Activated CD4-positive, alpha-beta T cell treated with anti-CD3 and anti-CD28 coated beads, Interleukin-2, Interleukin-4, amounts not matched to agents 100 ng/mL and 50 ng/mL, durations not matched to agents 16 hours and 8 hours (primary cell): ENCODE data around the gene OTULIN.
A peak's percentile ranks its signal among the peaks of the same experiment; 100 is the strongest.

Experiments used
- DNase-seq: peaks from one replicate; pipeline ENCODE4 v3.0.0-alpha.2; 2020; ENCODE audit warnings: low spot score

The OTULIN gene

DNA sequence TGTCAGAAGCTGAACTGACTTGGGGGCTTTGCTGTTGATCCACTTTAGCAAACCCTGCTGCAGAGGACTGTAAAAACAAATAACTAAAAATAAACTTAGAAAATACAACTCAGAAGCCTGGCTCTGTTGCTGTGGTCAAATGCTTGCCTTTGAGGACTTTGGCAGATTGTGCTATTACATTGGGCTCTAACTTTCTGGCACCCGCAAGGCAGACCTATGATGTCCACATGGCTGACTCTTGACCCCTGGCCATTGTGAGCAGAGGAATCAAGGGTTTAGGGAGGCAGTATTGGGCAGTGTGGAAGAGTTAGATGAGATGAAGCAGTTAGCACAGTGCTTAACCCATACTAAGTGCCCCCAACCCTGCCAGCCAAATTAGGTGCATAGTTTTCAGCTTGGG, 34.0 kb downstream of the OTULIN start:
- no peak for DNase-seq

DNA sequence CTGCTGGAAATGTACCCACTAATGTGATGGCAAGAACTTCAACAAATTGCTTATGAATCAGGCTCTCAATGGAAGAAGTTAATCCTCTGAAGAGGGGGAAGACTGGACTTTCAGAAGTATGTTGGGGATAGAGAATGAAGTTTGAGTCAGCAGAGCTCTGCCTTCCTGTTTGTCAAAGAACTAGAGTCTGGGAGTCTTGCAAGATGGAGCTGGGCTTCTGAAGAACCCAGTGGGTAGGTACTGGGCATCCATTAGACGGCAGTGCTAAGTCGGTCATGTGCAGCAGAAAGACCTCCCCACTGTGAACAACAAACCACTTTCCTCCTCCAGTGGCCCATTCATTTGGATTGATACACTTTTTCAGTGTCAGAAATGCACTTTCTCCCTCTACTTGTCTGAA, 34.6 kb downstream of the OTULIN start:
- no peak for DNase-seq

DNA sequence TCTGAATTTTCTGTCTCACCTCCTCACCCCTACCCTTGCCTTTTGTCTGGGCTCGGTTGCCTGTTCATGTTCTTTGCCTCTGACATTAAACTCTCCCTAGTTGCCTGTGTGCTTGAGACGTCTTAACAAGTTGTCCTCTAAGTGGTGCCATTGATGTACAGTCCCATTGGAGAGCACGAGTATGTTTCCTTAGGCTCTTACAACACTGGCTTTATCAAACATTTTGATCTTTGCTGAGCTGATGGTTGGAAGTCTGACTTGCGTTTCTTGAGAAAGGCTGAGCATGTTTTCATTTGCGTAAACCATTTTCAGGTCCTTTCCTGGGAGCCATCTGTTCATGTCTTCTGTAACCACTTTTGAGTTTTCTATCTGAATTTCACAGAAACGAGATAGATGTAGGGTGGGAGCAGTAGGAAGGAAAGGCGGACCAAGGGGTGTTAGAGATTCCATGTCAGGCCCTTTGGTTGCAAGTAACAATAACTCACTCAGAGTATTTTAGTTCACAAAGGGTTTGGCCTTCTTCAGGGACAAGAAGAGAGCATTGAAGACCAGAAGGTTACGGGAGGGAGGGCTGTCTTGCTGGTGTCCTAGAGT, 35.4 kb downstream of the OTULIN start:
- no peak for DNase-seq

DNA sequence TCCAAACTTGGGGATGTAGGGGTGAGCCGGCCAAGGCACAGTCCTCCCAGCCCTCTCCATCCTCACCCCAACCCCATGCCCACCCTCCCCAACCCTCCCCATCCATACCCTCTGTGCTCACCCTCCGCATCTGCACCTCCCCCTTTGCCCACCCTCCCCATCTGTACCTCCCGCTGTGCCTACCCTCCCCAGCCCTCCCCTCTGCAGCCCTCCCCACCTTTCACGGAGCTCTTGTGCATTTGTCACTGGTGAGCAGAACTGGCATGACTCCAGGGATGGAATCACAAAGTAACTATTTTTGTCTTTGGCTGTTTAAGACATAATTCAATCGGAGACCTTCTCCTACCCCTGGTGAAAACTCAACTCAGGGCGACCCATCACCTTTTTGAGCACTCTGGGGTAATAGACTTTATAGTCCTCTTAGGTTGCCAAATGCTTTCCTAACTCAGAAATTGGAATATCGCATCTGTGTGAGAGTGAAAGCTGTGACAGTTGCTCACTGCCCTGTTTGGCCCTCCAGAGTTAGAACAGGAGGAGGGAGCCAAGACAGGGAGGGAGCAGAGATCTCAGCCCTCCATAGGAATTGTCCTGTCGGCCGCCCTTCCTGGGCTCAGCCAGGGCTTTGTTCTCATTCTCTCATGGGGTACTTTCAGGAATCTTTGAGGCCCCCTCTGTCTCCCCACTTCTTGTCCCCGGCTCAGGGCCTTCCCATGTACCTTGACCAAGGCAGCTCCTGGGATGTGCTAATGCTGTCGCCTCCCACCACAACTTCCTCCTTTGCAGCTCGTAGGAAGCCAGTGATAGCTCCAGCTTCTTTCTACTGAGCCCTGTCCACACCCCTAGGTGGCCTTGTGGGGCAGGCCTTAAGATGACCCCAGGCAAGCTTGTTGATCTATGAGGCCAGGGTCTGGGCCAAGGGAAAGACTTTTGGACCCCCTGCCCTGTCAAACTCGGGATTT, 36.2 kb downstream of the OTULIN start:
- no peak for DNase-seq

DNA sequence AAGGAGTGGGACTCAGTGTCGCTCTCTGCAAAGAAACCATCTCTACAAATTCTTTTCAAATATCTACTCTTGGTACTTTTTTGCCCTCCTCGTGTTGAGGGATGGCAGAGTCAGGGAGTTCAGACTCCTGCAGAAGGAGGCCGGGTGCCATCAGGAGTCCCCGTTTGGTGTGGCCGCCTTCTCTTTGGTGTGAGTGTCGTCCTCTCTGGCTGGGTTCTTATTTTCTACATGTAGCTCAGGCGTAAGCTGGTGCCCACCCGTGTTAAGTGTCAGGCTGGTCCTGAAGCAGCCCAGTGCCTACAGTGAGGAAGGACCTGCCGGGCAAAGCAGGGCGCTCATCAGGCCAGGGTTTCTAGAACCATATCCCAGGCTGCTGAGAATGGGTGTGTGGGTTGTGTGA, 37.0 kb downstream of the OTULIN start:
- DNase-seq: no peak

DNA sequence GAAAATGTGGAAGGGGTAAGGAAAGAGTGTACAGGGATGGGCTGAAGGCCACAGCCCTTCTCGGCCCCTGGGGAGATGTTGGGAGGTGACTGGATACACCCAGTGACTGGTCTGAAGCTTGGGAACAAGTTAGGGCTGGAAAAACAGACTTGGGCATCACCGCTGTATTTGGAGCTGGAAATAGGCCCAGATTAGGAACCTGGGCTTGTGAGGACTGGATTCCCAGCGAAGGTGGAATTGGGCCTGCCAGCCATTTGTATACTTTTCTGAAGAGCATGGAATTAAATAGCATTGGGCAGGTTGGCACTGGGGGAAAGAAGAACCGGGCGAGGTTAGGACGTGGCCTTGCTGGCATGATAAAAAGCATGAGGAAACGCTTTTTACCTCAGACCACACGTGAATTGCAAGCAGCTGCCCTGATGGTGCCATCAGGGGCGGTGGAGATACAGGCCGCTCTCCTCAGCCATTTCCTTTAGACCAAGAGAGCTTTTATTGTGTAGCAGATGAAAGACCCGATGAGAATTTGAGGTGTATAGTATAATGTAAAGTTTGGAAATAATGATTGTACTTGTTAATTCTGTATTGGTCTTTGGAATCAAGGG, 37.8 kb downstream of the OTULIN start:
- no peak for DNase-seq

DNA sequence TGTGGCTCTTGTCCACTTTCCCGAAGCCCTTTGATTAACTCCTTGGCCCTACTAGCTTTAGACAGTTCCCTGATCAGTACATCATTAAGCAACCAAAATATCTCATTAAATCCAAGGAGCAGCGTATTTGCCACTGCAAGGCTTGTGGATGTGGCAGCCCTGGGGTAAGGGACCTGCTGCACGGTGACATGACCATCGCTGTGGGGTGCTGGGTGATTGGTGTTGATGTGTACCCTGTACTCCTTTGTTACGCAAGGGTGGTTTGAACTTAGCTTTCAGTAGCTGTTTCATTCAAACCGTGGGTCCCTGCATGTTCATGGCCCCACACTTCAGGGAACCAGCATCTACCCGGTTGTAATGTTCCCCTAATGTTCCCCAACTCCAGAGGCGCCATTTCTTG, 41.0 kb downstream of the OTULIN start:
- no peak for DNase-seq

DNA sequence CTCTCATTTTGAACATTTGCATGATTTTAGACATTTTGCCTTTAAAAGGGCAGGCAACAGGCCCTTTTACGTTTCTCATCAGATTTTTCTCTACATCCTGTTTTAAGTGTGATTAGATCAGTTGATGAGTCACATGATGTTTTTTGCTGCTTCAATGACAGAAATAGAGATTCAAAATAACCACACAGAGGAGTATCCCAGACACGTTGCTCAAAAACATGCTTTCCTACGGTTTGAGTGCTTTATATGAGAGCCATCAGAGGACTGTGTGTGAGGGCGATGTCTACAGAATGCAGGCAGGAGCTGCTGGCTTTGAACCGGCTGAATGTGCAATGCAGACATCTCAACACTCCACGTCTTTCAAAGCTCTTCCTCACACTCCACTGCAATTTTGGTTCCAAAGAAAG, 42.1 kb downstream of the OTULIN start:
- DNase-seq: peak; percentile 89

DNA sequence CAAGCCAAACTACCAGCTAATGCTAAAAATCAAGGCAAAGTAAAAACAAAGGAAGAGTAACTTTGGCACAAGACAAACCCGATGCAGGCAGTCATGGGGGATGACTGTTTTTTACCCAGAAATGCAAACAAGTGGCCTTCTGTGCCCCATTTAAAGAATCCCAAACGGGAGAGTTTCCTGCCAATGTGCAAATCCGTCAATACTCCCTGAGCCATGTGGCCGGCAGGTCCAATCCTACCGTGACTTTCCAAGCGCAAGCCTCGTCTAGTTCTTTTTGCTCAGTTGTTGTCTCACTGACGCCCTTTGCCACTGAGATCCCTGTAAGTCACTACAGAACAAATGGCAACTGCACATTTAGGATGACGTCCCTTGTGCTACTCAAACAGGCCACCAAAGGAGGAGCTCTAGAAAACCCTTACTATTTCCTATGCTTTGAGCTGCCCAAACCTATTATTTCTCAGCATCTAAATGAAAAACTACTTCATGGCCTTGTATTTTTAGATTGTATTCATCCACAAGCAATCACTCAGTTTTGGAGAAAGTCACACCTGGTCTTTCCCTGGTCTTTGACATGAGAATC, 43.4 kb downstream of the OTULIN start:
- DNase-seq: no peak

DNA sequence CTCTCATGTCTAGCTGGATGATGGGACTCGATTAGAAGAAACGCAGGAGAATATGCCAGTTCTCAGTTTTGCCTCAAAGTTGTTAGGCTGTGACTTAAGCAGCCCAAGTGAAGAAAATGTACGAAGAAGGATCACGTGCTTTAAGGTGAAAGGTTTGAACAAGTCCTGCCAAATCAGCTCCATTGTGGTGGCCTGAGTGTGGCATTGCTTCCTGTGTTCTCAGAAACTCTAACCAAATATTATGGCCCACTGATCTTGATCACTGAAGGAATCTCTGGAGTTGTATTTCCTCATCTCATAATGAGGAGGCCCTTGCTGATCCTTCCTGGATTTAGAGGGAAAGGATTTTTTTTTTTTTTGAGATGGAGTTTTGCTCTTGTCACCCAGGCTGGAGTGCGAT, 44.0 kb downstream of the OTULIN start:
- DNase-seq: peak; percentile 19

DNA sequence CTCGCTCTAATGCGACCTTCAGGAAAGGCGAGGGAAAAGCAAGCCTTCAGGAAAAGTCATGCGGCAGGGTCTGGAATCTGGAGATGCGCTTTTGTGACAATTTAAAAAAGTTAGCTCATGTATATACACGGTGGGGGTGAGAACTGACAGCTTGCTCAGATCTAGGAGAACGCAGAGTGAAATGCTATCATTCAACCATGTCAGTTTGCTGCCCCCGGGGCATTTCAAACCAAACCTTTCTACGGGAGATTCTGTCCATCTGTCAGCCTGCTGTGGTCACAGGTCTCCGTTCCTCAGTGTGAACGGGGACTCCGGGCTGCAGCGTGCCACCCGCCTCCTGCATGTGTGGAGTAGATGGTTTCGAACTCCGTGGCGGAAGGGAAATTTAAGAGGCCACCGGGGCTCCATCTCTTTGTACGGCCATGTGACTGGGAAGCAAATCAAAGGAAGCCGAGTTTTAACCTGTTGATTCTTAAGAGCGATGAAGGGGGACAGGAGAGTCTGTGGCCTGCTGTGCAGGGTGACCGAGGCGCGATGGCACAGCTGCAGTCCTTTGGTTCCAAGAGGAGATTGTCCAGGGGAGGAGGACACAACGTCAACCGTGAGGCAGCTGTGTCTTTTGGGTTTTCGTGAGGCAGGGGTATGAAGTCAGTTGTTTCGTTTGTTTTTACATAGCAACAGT, 45.9 kb downstream of the OTULIN start:
- no peak for DNase-seq

DNA sequence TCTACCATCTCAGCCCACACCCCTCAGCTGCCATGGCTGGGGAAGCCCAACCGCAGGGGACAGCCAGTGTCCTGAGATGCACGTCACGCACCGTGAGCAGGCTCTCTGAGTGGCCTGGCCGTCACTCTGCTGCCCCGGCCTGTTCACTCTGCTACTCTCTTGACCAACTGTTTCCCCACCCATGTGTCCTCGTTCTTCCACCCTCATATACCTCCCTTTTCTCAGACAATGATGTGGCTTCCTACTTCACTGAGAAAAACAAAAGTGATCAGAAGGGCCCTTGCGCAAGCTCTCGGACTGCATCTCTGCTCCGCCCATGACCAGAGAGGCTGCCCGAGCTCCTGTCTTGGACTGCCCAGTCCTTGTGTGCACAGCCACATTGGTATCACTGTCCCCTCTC, 47.6 kb downstream of the OTULIN start:
- no peak for DNase-seq

DNA sequence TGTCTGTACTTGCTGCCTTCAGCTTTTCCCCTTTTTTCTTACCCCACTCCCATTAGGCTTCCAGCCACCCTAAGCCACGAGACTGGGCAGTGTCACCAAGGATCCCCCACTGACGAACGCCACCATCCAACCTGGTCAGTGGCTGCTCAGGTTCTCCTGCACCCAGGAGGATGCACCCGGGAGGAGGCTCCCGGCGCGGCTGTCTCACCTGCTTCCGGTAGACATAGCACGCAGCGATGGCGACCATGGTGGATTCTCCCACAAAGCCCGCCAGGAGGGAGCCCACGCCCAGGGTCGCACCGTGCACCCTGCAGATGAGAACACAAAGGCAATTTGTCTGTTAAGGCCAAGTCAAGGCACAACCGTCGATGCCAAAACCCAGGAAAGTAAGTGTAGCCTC, 48.1 kb downstream of the OTULIN start:
- DNase-seq: no peak

DNA sequence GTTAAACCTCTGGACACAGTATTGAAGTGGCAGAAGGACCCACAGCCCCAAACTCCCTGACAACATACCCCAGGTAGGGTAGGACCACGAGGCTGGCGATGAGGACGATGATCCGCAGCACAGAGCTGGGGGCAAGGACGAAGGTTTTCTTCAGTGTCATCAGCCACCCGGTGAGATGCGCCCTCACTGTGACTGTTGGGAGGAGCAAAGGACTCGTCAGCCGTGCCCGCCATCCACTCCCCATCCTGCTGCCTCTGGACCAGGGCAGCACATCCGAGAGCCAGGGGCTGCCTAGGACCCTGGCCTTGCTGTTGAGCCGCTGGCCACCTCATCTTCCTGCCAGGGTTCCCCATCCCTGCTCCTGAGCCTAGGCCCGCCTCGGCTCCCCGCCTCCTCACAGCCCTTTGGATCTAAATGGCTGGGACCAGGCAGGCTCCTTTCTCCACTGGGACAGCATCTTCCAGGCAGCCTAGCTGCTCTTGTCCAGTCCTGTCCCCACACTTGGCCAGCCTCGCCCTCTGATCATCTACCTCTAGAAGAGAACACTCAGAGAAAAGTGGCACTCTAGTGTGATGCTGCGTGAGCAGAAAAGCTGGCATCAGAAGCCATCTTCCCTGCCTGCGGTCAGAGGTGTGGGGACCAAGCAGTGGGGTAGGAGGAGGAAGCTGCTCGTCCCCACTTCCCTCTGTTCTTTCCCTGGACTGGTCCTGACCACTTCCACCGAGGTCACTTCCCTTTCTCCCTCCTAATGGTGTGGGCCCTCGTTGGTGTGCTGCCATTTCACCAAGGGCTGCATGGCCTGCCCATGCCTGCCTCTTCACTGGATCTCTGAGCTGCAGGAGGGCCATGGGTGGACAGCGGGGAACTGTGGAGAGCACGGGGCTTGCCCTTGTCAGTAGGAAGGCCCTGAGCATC, 49.2 kb downstream of the OTULIN start:
- no peak for DNase-seq

DNA sequence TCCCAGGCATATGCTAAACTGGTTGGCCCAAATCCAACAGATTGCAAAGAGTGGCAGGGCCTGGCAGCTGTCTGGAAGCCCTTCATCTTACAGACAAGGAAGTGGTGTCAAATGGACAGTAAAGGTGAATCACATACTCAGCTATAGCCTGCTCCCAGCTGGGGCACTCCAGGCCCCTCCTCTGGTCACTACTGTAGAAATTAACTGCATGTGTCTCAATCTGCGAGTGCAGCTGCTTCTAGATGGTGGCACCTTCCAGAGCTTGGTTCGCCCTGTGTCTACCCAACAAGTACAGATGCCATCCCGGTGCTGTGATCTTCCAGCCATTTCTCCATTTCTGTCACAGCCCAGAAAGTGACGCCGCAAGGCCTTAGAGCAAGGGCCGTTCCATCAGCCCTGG, 50.2 kb downstream of the OTULIN start:
- DNase-seq: no peak

DNA sequence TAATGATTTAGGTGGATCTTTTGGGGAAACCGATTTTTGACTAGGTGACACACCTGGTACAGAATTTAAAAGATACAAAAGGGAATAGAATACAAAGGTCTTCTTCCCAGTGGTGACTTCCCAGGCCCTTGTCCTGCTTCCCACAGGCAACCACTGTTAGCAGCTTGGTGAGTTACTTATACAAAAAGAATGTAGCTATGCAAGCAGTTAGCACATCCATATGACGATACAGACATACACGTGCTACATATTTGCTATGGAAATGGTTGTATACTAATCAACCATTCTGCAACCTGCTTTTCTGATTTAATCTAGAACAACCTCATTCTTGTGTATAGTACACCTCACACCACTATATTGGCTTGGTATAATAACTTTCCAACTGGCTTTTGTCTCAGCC, 51.0 kb downstream of the OTULIN start:
- no peak for DNase-seq

DNA sequence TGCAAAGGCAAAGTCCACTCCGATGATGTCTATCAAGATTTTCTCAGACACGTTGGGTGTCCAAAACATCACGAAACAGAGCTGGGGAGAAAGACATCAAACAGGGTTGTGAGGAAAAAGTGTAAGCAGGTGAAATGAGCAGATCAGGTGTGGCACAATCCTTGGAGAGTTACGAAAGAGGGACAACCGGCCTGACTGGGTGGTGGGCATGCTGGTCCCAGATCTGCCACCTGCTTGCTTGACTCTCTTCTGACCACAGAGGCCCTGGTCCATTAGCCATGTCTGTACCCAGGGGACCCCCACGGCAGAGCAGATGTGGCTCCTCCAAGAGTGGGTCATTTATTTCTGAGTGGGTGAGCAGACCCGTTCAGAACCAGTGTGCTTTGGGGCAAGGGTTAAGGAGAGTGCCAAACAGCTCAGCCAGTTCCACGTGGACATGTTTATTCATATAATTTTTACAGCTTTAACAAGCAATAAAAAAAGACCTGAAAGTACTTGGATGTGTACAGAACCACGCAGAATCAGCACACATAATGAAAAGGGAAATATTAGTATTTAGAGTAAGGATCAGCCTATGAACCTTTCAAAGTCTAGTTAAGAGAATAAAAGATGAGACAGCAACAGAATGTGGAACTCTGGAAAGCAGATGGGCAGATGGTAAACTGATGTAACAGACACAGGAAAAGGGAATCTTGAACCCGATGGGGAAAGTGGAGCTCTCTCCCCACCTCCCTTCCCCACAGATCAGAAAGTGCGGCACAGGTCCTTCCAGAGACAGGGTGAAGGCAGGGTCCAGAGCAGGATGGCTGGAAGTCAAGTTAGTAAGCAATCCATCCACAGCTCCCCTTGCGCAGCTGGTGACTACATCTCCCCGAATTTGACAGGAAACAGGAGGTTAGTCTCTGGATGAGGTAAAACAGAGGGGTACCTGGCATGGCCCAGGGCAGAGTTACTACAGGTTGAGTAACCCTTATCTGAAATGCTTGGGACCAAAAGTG, 52.5 kb downstream of the OTULIN start:
- DNase-seq: no peak

DNA sequence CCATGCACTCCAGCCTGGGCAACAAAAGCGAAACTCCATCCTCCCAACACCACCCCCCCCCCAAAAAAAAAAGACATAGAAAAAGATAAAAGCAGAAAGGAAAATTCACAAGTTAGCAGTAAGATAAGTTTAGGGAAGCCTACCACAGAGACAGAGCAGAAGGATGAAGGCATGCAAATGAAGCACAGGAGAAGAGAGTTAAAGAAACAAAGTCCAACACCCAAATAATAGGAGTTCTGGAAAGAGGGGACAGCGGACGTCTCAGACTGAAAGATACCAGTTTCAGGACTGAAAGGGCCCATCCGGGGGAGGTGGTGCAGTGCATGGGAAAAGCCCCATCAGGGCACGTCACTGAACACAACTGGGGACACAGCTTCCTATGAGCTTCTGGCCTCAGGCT, 54.3 kb downstream of the OTULIN start:
- no peak for DNase-seq

DNA sequence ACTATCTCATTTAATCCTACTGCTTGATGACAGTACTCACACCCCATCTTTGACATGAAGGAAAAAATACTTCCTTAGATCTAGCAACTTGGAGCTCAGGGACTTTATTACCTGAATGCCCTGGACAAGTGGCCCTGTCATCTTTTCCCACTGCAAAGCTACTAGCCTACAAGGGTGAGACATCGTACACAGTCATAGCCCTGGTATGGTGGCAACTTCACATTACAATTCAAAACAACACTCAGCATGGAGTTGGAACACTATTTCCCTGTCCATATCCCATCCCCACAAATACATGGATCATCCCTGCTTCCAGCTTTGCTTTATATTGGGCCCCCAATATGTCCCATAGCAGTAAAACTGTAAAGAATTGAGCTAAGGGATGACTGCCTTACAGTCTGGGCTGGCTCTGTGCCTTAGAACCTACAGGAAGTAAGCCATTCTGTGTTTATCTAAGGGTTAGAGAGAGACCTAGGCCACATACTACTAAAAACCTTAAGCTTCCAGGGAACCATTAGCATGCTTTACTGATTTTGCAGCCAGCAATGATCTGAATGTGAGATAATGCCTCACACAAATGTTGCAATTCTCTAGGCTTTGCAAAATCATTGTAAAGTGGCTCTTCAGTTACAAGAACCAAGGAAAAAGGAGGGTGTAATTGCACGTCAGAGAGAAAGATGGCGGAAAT, 55.9 kb downstream of the OTULIN start:
- no peak for DNase-seq
